HCT116 (cell line): ENCODE data around the gene NUDC. TPM values are rescaled to one million over a fixed set of nuclear protein-coding genes. Genes with fewer than 3 reads are reported as not detected.

Experiments
- ATAC-seq: fragments of 200-7000 bp; cut with Tn5 transposase; 2 replicates; pipeline ENCODE4 v1.9.1; 2020; ENCODE audit warnings: mild to moderate bottlenecking, moderate library complexity
- BruUV-seq: library from RNA; stranded (reverse); fragments of 400-500 nt; replicated peaks from 2 replicates; lab custom pipeline; 2021; lab: Mats Ljungman, UMichigan
- CTCF ChIA-PET: fragments of 300-600 bp; sonication (Branson Sonifier 250); formaldehyde crosslinking; loops from one replicate; lab custom pipeline; 2021; ENCODE audit warnings: antibody characterized with exemption; lab: Charles Lee
- POLR2A ChIA-PET: fragments of 300-600, 350-600 bp; sonication (Branson Sonifier 250); formaldehyde crosslinking; loops from one replicate; lab custom pipeline; 2021; ENCODE audit warnings: antibody characterized with exemption; lab: Charles Lee
- RAD21 ChIA-PET, 2 experiments: fragments of 300-600 bp; sonication (Branson Sonifier 250); formaldehyde crosslinking; loops; one replicate each; lab custom pipeline; 2023; ENCODE audit warnings: low total read pairs in 2 of 2; ENCODE audit not compliant: uncharacterized antibody in 2 of 2, unreplicated experiment in 2 of 2, low non-redundant PET in 1 of 2; lab: Charles Lee
- DNase-seq: peaks from one replicate; pipeline ENCODE4 v3.0.0-alpha.2; 2010; ENCODE audit warnings: low read depth, low spot score
- H2AFZ ChIP-seq: fragments of 200-600 bp; shearing (Covaris generic), sonication (generic); 2 replicates; pipeline ENCODE4 v1.6.1; 2017; ENCODE audit warnings: low read depth, mixed run types, mixed read lengths, antibody characterized with exemption, low read length; ENCODE audit not compliant: poor library complexity, severe bottlenecking
- H3K27ac ChIP-seq: 2 replicates; pipeline ENCODE4 v1.5.1; 2012; ENCODE audit warnings: low read depth, low read length
- H3K27me3 ChIP-seq: fragments of 200-600 bp; sonication (generic); 2 replicates; pipeline ENCODE4 v1.6.1; 2016; ENCODE audit warnings: mixed run types, low read length, mixed read lengths; ENCODE audit not compliant: insufficient read depth
- H3K36me3 ChIP-seq, 2 experiments: fragments of 200-500 bp in 1 of 2; fragments of 200-600 bp in 1 of 2; sonication (Bioruptor generic) in 1 of 2; sonication (generic) in 1 of 2; 2 replicates each; pipeline versions ENCODE4 v1.5.1 to v1.6.1; 2014 to 2016; ENCODE audit warnings: low read length in 2 of 2, inconsistent platforms in 1 of 2, mixed read lengths in 1 of 2, mixed run types in 1 of 2; ENCODE audit not compliant: insufficient read depth in 2 of 2, control insufficient read depth in 1 of 2
- H3K4me1 ChIP-seq, 2 experiments: fragments of 200-600 bp in 1 of 2; sonication (generic) in 1 of 2; 2 replicates each; pipeline versions ENCODE4 v1.5.1 to v1.6.1; 2012 to 2017; ENCODE audit warnings: low read length in 2 of 2, inconsistent platforms in 1 of 2, mild to moderate bottlenecking in 1 of 2, mixed read lengths in 1 of 2, mixed run types in 1 of 2, moderate library complexity in 1 of 2; ENCODE audit not compliant: insufficient read depth in 2 of 2, control insufficient read depth in 1 of 2
- H3K4me2 ChIP-seq: fragments of 200-600 bp; sonication (generic); 2 replicates; pipeline ENCODE4 v1.6.1; 2017; ENCODE audit warnings: mixed run types, low read length, mixed read lengths
- H3K4me3 ChIP-seq, 2 experiments: fragments of 200-600 bp in 1 of 2; sonication (generic) in 1 of 2; replicated peaks in 1 of 2; 2 replicates each; pipeline ENCODE4 v1.5.1; 2011 to 2016; ENCODE audit warnings: low read length in 2 of 2, control low read depth in 1 of 2, low read depth in 1 of 2, mild to moderate bottlenecking in 1 of 2, mixed read lengths in 1 of 2, mixed run types in 1 of 2
- H3K79me2 ChIP-seq: fragments of 200-600 bp; sonication (generic); 2 replicates; pipeline ENCODE4 v1.6.1; 2017; ENCODE audit warnings: mild to moderate bottlenecking, mixed run types, low read length, moderate library complexity, mixed read lengths; ENCODE audit not compliant: insufficient read depth
- H3K9ac ChIP-seq: fragments of 200-600 bp; sonication (generic); 2 replicates; pipeline ENCODE4 v1.6.1; 2016; ENCODE audit warnings: low read length, mixed read lengths
- H3K9me2 ChIP-seq: fragments of 200-600 bp; sonication (generic), shearing (Covaris generic); 2 replicates; pipeline ENCODE4 v1.6.1; 2017; ENCODE audit warnings: mixed run types, mild to moderate bottlenecking, moderate library complexity; ENCODE audit not compliant: insufficient read depth
- H3K9me3 ChIP-seq, 2 experiments: fragments of 200-500 bp in 1 of 2; fragments of 200-600 bp in 1 of 2; sonication (Bioruptor generic) in 1 of 2; sonication (generic) in 1 of 2; 2 replicates each; pipeline ENCODE4 v1.6.1; 2014 to 2017; ENCODE audit warnings: low read length in 2 of 2, mixed read lengths in 2 of 2, inconsistent platforms in 1 of 2, low read depth in 1 of 2, mild to moderate bottlenecking in 1 of 2, mixed run types in 1 of 2, moderate library complexity in 1 of 2; ENCODE audit not compliant: control insufficient read depth in 1 of 2, insufficient read depth in 1 of 2
- H4K20me1 ChIP-seq: fragments of 200-600 bp; sonication (generic), shearing (Covaris generic); 2 replicates; pipeline ENCODE4 v1.6.1; 2017; ENCODE audit warnings: mixed run types, mild to moderate bottlenecking, moderate library complexity; ENCODE audit not compliant: insufficient read depth
- ATF3 ChIP-seq: IDR thresholded peaks from 2 replicates; pipeline ENCODE4 v1.6.1; 2012
- CEBPB ChIP-seq: IDR thresholded peaks from 2 replicates; pipeline ENCODE4 v1.6.1; 2012; ENCODE audit warnings: low read depth
- CTCF ChIP-seq, 3 experiments: fragments of 200-600 bp in 1 of 3; sonication (generic) in 1 of 3; IDR thresholded peaks in 2 of 3; conservative IDR thresholded peaks in 1 of 3; 2 replicates each; pipeline ENCODE4 v1.5.1; 2012 to 2017; ENCODE audit warnings: low read depth in 2 of 3, low read length in 2 of 3, antibody characterized with exemption in 1 of 3, borderline replicate concordance in 1 of 3, control low read depth in 1 of 3, mild to moderate bottlenecking in 1 of 3, mixed read lengths in 1 of 3, mixed run types in 1 of 3, moderate library complexity in 1 of 3; ENCODE audit not compliant: insufficient read depth in 1 of 3
- EZH2 ChIP-seq: fragments of 200-600 bp; sonication (generic); IDR thresholded peaks from 2 replicates; pipeline ENCODE4 v1.6.1; 2017; ENCODE audit warnings: antibody characterized with exemption, mixed run types
- EZH2phosphoT487 ChIP-seq: fragments of 200-600 bp; IDR thresholded peaks from 2 replicates; pipeline ENCODE4 v1.6.1; 2018; ENCODE audit warnings: antibody characterized with exemption, borderline replicate concordance
- FOSL1 ChIP-seq: IDR thresholded peaks from 2 replicates; pipeline ENCODE4 v1.6.1; 2012; ENCODE audit warnings: low read depth
- JUND ChIP-seq: IDR thresholded peaks from 2 replicates; pipeline ENCODE4 v1.6.1; 2012
- REST ChIP-seq: IDR thresholded peaks from 2 replicates; pipeline ENCODE4 v1.6.1; 2012; ENCODE audit warnings: low read depth
- SIN3A ChIP-seq: IDR thresholded peaks from 2 replicates; pipeline ENCODE4 v1.6.1; 2012; ENCODE audit warnings: low read depth
- SRF ChIP-seq: IDR thresholded peaks from 2 replicates; pipeline ENCODE4 v1.6.1; 2012; ENCODE audit warnings: low read depth
- TCF7L2 ChIP-seq: IDR thresholded peaks from 2 replicates; pipeline ENCODE4 v1.7.0; 2011; ENCODE audit warnings: borderline replicate concordance, inconsistent platforms; ENCODE audit not compliant: insufficient read depth, insufficient read length; ENCODE audit errors: extremely low read depth
- ZBTB33 ChIP-seq: IDR thresholded peaks from 2 replicates; pipeline ENCODE4 v1.6.1; 2011; ENCODE audit warnings: mild to moderate bottlenecking, low read length, moderate library complexity; ENCODE audit not compliant: insufficient replicate concordance; ENCODE audit errors: extremely low read depth
- ZNF274 ChIP-seq: fragments of 200-500 bp; sonication (Bioruptor generic); IDR thresholded peaks from 2 replicates; pipeline ENCODE4 v1.6.1; 2014; ENCODE audit warnings: mild to moderate bottlenecking, low read depth, low read length, inconsistent platforms
- intact Hi-C: fragments of 100-400 bp; cut with micrococcal nuclease; formaldehyde crosslinking; loops from 2 replicates; pipeline ENCODE4 v1.10.0; 2022
- total RNA-seq: library from RNA; stranded (reverse); gene quantifications from one replicate; pipeline ENCODE4 v1.2.1, GENCODE V29; 2021; ENCODE audit not compliant: unreplicated experiment

The NUDC gene
- total RNA-seq, 1 experiment from 2014 or later, result 119 TPM

GRCh38 chr1:26938659-26939025, 17.1 kb downstream of the NUDC start:
- CTCF ChIA-PET, result no interaction called here
- DNase-seq (no peak), ATAC-seq (peak; percentile 42; the same call in 1 of the 2 replicates)
- no TSS peak for BruUV-seq
- Histone ChIP-seq H3K79me2 (peaks cover 75% of the 10 kb centered on the region), H3K36me3 (peaks cover 25 to 55% of the 10 kb centered on the region in 2 experiments; a peak in 3 of 4 replicates), H3K9me2 (no peaks in the 10 kb centered on the region), H4K20me1 (peaks cover 11% of the 10 kb centered on the region; the same call in 1 of the 2 replicates), H3K4me2 (no peak overlapping the region), H3K9ac (no peak overlapping the region), H3K4me3 (no peak overlapping the region), H3K27ac (no peak overlapping the region), H2AFZ (no peak overlapping the region), H3K9me3 (no peaks in the 10 kb centered on the region), H3K4me1 (no peaks in the 10 kb centered on the region), H3K27me3 (no peaks in the 10 kb centered on the region)
- TF ChIP-seq SRF (no peak), ZNF274 (no peak), FOSL1 (no peak), SIN3A (no peak), EZH2 (no peak), CTCF (IDR thresholded peaks at IDR 0.05 in 2 of 3, conservative IDR thresholded peaks at IDR 0.05 in 1 of 3; ENCODE audit: borderline replicate concordance in 1 of 3, insufficient read depth in 1 of 3, low read depth in 2 of 3, low read length in 2 of 3) (no peak), CEBPB (no peak), TCF7L2 (no peak), REST (no peak), ATF3 (no peak), JUND (no peak), EZH2phosphoT487 (no peak), ZBTB33 (no peak)
- intact Hi-C loops, result no loop called here
- RAD21 ChIA-PET, result no interaction called here
- POLR2A ChIA-PET, result interaction anchor here (0.8 kb wide), 1 partner anchor 16 kb away, joined by 3 read pairs; no protein-coding TSS in a partner anchor
